ENCODE results near the gene MSI2.
"Not testable (repeated sequence)": the region's sequence is repeated elsewhere in the genome, so short reads cannot be mapped to it uniquely, and the experiment has no call there.

MSI2 gene

DNA sequence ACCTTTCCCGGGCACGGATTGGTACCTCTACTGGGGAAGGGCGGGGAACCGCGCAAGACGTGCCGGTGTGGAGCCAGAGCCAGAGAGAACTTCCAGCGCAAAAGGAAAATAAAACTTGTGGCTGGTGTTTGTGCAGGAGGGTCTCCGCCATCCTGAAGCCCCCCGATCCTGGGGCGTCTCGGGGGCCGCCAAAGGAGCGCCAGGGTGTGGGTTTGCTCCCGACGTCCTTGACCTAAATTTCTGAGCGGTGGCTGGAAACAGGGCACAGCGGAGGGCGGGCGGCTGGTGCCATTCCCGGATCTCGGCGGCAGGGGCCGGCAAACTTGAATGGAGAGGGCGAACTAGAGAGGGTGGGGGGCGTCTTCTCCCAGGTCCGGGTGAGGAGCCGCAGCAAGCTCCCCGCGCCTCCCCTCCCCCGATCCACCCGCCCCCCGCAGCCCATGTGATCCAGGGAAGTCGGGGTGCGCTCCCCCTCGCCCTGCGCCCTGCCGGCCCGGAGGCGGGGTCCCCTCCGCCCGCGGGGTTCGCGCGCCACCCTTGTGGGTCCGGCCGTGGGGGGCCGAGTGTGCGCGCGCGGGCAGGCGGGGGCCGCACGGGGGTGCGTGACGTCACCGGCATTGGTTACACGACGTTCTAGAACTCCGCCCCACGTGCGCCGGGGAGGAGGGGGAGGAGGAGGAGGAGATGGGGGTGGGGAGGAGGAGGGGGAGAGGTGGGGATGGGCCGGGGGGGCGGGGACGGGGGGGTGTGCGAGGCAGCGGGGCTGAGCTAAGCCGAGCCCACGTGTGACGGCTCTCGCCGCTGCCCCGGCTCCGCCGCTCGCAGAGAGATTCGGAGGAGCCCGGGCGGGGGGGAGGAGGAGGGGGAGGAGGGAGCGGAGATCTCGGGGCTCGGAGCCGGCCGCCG is at the start of gene MSI2:
TSS of gene MSI2 (plus strand) at position 748 of the 906 bp plus-strand sequence. CDS start 220 bp downstream, outside the sequence.
- peak; percentile 82 for DNase-seq

DNA sequence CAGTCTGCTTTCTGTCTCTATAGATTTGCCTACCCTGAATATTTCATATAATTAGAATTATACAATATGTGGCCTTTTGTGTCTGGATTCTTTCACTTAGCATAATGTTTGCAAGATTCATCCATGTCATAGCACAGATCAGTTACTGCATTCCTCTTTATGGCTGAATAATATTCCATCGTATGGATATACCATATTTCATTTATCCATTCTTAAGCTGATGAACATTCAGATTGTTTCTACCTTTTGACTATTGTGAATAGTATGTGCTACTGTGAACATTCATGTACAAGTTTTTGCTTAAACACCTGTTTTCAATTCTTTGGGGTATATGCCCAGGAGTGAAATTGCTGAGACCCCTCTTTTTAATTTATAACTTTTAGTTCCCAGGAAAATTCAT is 49.4 kb upstream of the MSI2 start:
- DNase-seq, result no peak

GRCh38 chr17:57207396-57207795 is 48.9 kb upstream of the MSI2 start:
- DNase-seq, result no peak

- DNase-seq, result no peak
Measured at GRCh38 chr17:57210224-57210553, 46.1 kb upstream of the MSI2 start.

- DNase-seq, result no peak
Measured at GRCh38 chr17:57210972-57211411, 45.3 kb upstream of the MSI2 start.

- DNase-seq, result no peak
Measured at GRCh38 chr17:57211543-57211942, 44.8 kb upstream of the MSI2 start.

DNA sequence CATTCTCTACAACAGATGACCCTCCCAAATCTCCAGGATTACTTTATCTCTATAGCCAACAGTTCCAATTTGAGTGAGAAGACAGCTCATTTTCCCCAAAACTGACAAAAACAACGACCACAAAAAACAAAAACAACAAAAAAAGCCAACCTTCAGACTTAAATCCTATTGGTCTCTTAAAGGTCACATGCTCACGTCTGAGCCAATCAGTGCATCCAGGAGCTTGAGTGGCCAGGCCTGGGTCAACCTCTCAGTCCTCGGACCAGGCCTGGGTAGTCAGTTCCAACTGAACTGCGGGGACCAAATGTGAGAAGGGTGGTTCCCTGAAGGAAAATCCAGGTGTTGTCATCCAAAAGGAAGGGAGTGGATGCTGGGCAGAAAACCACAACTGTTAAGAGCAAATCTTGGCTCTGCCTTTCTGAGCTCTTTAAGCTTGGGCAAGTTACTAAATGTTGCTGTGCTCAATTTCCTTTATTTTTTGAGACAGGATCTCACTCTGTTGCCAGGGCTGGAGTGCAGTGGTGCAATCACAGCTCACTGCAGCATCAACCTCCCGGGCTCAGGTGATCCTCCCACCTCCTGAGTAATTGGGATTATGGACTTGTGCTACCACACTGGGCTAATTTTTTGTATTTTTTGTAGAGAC is 43.0 kb upstream of the MSI2 start:
- no peak for DNase-seq

DNA sequence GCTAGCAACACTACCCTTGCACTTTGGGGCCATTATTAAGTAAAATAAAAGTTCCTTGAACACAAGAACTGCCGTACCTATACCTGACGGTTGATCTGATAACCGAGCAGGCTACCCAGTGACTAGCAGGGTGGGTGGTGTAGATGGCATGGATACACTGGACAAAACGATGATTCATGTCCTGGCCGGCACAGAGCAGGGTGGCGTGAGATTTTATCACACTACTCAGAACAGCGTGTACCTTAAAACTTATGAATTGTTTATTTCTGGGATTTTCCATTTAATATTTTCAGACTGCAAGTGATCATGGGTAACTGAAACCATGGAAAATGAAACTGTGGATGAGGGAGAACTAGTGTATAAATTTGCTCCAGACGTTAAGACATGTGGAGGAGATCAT is 41.0 kb upstream of the MSI2 start:
- no peak for DNase-seq

GRCh38 chr17:57221366-57222350 is 34.7 kb upstream of the MSI2 start:
- no peak for DNase-seq

- not testable (repeated sequence) for DNase-seq
Measured at GRCh38 chr17:57222422-57222821, 33.9 kb upstream of the MSI2 start.

GRCh38 chr17:57225127-57225526 is 31.2 kb upstream of the MSI2 start:
- no peak for DNase-seq

GRCh38 chr17:57226793-57227192 is 29.5 kb upstream of the MSI2 start:
- no peak for DNase-seq

DNA sequence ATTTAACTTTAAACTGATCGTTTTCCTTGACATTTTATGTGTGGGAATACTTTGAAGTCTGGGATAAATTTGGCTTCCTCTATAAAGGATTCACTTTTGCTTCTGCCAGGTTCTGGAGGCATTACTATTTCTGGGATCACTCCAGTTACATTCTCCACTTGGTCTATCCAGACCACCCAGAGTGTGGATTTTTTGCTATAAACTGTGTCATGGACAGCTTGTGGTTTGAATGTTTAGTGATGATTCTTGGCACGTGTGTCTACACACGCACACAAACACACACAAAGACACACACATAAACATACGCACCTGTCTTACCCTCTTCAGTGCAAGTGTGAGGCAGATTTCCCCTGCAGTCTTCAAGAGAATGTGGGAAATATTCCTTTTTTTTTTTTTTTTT is 27.4 kb upstream of the MSI2 start:
- DNase-seq, result no peak

- DNase-seq, result no peak
Measured at GRCh38 chr17:57234061-57234738, 22.1 kb upstream of the MSI2 start.

- DNase-seq, result no peak
Measured at GRCh38 chr17:57234739-57235092, 21.6 kb upstream of the MSI2 start.

DNA sequence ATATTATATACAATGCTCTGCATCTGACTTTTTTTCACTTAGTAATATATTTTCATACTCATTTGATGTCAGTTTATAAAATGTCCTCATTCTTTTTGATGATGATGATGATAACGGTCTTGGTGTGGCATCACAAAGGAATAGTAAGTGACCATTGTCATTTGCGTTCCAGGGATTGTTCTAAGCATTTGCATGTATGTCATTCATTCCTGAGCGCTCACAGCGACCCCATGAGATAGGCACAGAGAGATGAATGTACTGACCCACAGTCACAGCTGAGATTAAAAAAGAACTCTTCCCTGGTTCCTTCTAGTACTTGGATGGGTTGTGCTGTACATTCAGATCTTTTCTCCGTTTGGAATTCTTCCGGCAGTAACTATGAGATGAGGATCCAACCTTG is 21.2 kb upstream of the MSI2 start:
- no peak for DNase-seq

- no peak for DNase-seq
Measured at GRCh38 chr17:57236686-57237299, 19.5 kb upstream of the MSI2 start.

GRCh38 chr17:57240648-57241047 is 15.7 kb upstream of the MSI2 start:
- DNase-seq, result no peak

- no peak for DNase-seq
Measured at GRCh38 chr17:57242148-57242547, 14.2 kb upstream of the MSI2 start.

DNA sequence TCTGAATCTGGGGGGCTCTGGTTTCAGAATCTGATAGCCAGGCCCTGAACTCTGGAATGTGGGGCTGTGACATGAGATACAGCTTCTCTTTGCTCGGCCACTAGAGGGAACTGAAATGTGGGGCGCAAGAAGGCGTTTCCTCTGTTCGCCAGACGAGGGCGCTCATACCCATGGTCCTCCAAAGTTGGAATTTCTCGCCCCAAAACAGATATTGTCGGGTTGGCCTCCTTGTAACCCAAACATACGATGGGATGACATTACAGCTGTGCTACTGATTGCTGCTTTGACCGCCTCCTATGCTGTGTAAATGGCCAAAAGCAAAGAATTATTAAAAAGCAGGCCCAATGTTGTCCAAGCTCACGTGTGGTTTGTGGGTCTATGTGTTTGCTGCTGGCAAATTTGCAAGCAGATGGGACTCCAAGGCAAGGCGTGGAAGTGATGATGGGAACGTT is 13.1 kb upstream of the MSI2 start:
- DNase-seq, result peak; percentile 62

GRCh38 chr17:57245786-57246185 is 10.5 kb upstream of the MSI2 start:
- no peak for DNase-seq

GRCh38 chr17:57246257-57246656 is 10.1 kb upstream of the MSI2 start:
- no peak for DNase-seq
